ENCODE results near the gene TFB2M. TPM values are rescaled to one million over a fixed set of nuclear protein-coding genes. Genes with fewer than 3 reads are reported as not detected.

The TFB2M gene
- total and polyA plus RNA-seq, 2 donors (not counting 1 experiment from before 2014, with no cell fraction given): 8.8 to 11.6 TPM

GRCh38 chr1:246583056-246583440 is 17.0 kb upstream of the TFB2M start:
- Mint-ChIP-seq H3K4me1 (peaks cover 44% of the 10 kb centered on the region), H3K27ac (no peak overlapping the region), H3K4me3 (no peak overlapping the region), H3K27me3 (no peaks in the 10 kb centered on the region), H3K9me3 (ENCODE audit: insufficient read depth) (no peaks in the 10 kb centered on the region)
- TF ChIP-seq, protein P1, sequence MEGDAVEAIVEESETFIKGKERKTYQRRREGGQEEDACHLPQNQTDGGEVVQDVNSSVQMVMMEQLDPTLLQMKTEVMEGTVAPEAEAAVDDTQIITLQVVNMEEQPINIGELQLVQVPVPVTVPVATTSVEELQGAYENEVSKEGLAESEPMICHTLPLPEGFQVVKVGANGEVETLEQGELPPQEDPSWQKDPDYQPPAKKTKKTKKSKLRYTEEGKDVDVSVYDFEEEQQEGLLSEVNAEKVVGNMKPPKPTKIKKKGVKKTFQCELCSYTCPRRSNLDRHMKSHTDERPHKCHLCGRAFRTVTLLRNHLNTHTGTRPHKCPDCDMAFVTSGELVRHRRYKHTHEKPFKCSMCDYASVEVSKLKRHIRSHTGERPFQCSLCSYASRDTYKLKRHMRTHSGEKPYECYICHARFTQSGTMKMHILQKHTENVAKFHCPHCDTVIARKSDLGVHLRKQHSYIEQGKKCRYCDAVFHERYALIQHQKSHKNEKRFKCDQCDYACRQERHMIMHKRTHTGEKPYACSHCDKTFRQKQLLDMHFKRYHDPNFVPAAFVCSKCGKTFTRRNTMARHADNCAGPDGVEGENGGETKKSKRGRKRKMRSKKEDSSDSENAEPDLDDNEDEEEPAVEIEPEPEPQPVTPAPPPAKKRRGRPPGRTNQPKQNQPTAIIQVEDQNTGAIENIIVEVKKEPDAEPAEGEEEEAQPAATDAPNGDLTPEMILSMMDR (IDR thresholded peaks at IDR 0.05): no peak
- TF ChIP-seq EZH2 (IDR thresholded peaks at IDR 0.05; ENCODE audit: borderline replicate concordance, insufficient read depth, low read depth, low read length, poor library complexity, severe bottlenecking): no peak
- Histone ChIP-seq H3K9ac (ENCODE audit: low read length) (no peak overlapping the region), H3K9me3 (ENCODE audit: control extremely low read depth in 1 of 3, control insufficient read depth in 2 of 3, insufficient read depth in 1 of 3, low read length in 2 of 3) (no peaks in the 10 kb centered on the region), H3K4me2 (replicated peaks; ENCODE audit: low read depth, low read length, poor library complexity, severe bottlenecking) (no peak overlapping the region), H3K79me2 (ENCODE audit: control insufficient read depth, insufficient read depth, low read length) (peaks cover 91% of the 10 kb centered on the region), H3K27ac (ENCODE audit: low read length in 2 of 2) (no peak overlapping the region), H4K20me1 (ENCODE audit: control insufficient read depth, insufficient read depth, low read length, poor library complexity, severe bottlenecking) (peaks cover 49% of the 10 kb centered on the region), H3K27me3 (replicated peaks in 1 of 4; ENCODE audit: control extremely low read depth in 1 of 4, control insufficient read depth in 3 of 4, insufficient read depth in 4 of 4, low read length in 3 of 4) (no peaks in the 10 kb centered on the region), H3K36me3 (replicated peaks in 1 of 2; ENCODE audit: control extremely low read depth in 1 of 2, control insufficient read depth in 1 of 2, extremely low read depth in 1 of 2, insufficient read depth in 2 of 2, low read length in 1 of 2) (peaks cover 0 to 12% of the 10 kb centered on the region in 2 experiments), H3K4me3 (ENCODE audit: control extremely low read depth in 1 of 5, extremely low read depth in 1 of 5, insufficient read depth in 1 of 5, low read depth in 2 of 5, low read length in 4 of 5) (no peak overlapping the region), H3K4me1 (ENCODE audit: control insufficient read depth in 2 of 2, insufficient read depth in 2 of 2, low read length in 2 of 2) (peaks cover 20 to 27% of the 10 kb centered on the region in 2 donors), H2AFZ (ENCODE audit: insufficient read depth, low read depth, low read length, poor library complexity, severe bottlenecking) (no peak overlapping the region)
- DNase-seq: no peak
- ATAC-seq (ENCODE audit: low read depth): no peak
- ChIA-PET POLR2A (no interaction called here), CTCF (interaction anchor here (0.7 to 1.5 kb wide), 2 partner anchors 12 to 61 kb away, joined by 3 read pairs; no protein-coding TSS in a partner anchor)
- intact Hi-C loops (cut with micrococcal nuclease): no loop called here
- no CpG with 5 or more reads among the region's 2 CpGs for WGBS (ENCODE audit: insufficient coverage)

GRCh38 chr1:246582301-246583055 is 16.4 kb upstream of the TFB2M start:
- Histone ChIP-seq H3K4me3 (ENCODE audit: control extremely low read depth in 1 of 5, extremely low read depth in 1 of 5, insufficient read depth in 1 of 5, low read depth in 2 of 5, low read length in 4 of 5) (no peak overlapping the region), H3K4me1 (ENCODE audit: control insufficient read depth in 2 of 2, insufficient read depth in 2 of 2, low read length in 2 of 2) (peaks cover 26 to 32% of the 10 kb centered on the region in 2 donors), H4K20me1 (ENCODE audit: control insufficient read depth, insufficient read depth, low read length, poor library complexity, severe bottlenecking) (peaks cover 49% of the 10 kb centered on the region), H3K9me3 (ENCODE audit: control extremely low read depth in 1 of 3, control insufficient read depth in 2 of 3, insufficient read depth in 1 of 3, low read length in 2 of 3) (no peaks in the 10 kb centered on the region), H3K4me2 (replicated peaks; ENCODE audit: low read depth, low read length, poor library complexity, severe bottlenecking) (no peak overlapping the region), H2AFZ (ENCODE audit: insufficient read depth, low read depth, low read length, poor library complexity, severe bottlenecking) (no peak overlapping the region), H3K27ac (ENCODE audit: low read length in 2 of 2) (no peak overlapping the region), H3K36me3 (replicated peaks in 1 of 2; ENCODE audit: control extremely low read depth in 1 of 2, control insufficient read depth in 1 of 2, extremely low read depth in 1 of 2, insufficient read depth in 2 of 2, low read length in 1 of 2) (peaks cover 0 to 12% of the 10 kb centered on the region in 2 experiments), H3K9ac (ENCODE audit: low read length) (no peak overlapping the region), H3K79me2 (ENCODE audit: control insufficient read depth, insufficient read depth, low read length) (peaks cover 94% of the 10 kb centered on the region), H3K27me3 (replicated peaks in 1 of 4; ENCODE audit: control extremely low read depth in 1 of 4, control insufficient read depth in 3 of 4, insufficient read depth in 4 of 4, low read length in 3 of 4) (no peaks in the 10 kb centered on the region)
- Mint-ChIP-seq H3K4me3 (no peak overlapping the region), H3K27ac (no peak overlapping the region), H3K4me1 (peaks cover 45% of the 10 kb centered on the region), H3K9me3 (ENCODE audit: insufficient read depth) (no peaks in the 10 kb centered on the region), H3K27me3 (no peaks in the 10 kb centered on the region)
- ChIA-PET POLR2A (no interaction called here), CTCF (interaction anchor here (0.7 to 1.5 kb wide), 2 partner anchors 11 to 60 kb away, joined by 3 read pairs; no protein-coding TSS in a partner anchor)
- ATAC-seq (ENCODE audit: low read depth) (no peak), DNase-seq (no peak)
- intact Hi-C loops (cut with micrococcal nuclease): no loop called here
- WGBS (ENCODE audit: insufficient coverage): 91% methylated on average over 8 of the region's 17 CpGs
- no peak for TF ChIP-seq EZH2 (IDR thresholded peaks at IDR 0.05; ENCODE audit: borderline replicate concordance, insufficient read depth, low read depth, low read length, poor library complexity, severe bottlenecking)
- TF ChIP-seq, protein P1 (IDR thresholded peaks at IDR 0.05): no peak

Measured in B cell (primary cell).